ENCODE data around the gene TNKS1BP1. TPM values are rescaled to one million over a fixed set of nuclear protein-coding genes. Genes with fewer than 3 reads are reported as not detected.

The TNKS1BP1 gene
- total RNA-seq, 4 donors from 2014 or later = 119 to 162 (median 137) TPM

DNA sequence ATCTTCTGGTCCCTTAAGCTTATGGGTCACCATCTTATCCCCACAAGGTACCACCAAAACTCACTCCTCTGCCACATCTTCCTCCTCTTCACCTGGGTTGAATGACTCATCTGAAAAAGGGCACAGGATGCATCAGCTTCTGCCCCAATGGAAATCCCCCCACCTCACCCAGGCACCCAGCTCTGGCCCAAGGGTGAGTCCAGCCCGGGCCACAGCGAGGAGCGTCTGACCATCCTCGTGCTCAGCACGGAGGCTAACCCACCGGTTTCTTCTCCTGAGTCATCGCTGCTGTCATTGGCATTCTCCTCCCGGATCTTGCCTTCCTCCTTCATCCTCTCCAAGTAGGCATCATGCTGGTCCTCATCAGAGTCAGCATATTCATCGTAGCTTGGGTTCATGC lies 5.3 kb upstream of the TNKS1BP1 start:
- DNase-seq (ENCODE audit: low spot score) (no peak), ATAC-seq (ENCODE audit: low FRiP score) (no peak)
- TF ChIP-seq, protein P1, sequence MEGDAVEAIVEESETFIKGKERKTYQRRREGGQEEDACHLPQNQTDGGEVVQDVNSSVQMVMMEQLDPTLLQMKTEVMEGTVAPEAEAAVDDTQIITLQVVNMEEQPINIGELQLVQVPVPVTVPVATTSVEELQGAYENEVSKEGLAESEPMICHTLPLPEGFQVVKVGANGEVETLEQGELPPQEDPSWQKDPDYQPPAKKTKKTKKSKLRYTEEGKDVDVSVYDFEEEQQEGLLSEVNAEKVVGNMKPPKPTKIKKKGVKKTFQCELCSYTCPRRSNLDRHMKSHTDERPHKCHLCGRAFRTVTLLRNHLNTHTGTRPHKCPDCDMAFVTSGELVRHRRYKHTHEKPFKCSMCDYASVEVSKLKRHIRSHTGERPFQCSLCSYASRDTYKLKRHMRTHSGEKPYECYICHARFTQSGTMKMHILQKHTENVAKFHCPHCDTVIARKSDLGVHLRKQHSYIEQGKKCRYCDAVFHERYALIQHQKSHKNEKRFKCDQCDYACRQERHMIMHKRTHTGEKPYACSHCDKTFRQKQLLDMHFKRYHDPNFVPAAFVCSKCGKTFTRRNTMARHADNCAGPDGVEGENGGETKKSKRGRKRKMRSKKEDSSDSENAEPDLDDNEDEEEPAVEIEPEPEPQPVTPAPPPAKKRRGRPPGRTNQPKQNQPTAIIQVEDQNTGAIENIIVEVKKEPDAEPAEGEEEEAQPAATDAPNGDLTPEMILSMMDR (IDR thresholded peaks at IDR 0.05) = no peak

DNA sequence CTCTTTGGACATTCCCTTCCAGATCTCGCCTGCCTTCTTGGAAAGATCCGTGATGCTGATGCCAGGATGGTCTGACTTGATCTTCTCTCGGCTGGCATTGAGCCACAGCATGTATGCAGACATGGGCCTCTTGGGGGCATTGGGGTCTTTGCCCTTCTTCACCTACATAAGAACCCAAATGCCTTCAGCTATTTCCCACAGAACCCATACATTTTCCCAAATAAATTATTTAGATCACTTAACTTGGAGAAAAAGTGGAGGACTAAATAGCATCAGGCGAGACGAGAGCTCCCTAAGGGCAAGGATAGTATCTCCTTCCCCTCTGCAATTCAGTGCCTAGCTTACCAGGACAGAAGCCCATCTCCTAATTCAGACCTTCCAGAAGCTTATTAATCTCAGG lies 3.0 kb upstream of the TNKS1BP1 start:
- DNase-seq (ENCODE audit: low spot score) (no peak), ATAC-seq (ENCODE audit: low FRiP score) (no peak)
- TF ChIP-seq, protein P1 (IDR thresholded peaks at IDR 0.05) = no peak

DNA sequence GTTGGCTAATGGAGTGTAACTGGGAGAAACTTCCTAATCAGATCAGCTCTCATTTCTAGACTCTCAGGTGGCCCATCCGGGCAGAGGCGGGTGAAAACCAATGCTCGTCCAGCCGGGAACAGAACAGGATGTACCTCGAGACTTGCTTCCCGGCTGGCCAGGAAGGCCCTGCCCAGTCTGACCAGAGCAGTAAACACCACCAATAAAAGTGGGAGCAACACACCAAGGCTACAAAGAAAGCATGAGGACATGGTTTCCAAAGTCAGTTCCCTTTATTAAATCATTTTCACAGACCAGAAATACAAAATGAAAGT lies 940 bp upstream of the TNKS1BP1 start:
- DNase-seq (ENCODE audit: low spot score) = no peak
- TF ChIP-seq, protein P1 (IDR thresholded peaks at IDR 0.05) = no peak
- peak; percentile 56 for ATAC-seq (ENCODE audit: low FRiP score)

DNA sequence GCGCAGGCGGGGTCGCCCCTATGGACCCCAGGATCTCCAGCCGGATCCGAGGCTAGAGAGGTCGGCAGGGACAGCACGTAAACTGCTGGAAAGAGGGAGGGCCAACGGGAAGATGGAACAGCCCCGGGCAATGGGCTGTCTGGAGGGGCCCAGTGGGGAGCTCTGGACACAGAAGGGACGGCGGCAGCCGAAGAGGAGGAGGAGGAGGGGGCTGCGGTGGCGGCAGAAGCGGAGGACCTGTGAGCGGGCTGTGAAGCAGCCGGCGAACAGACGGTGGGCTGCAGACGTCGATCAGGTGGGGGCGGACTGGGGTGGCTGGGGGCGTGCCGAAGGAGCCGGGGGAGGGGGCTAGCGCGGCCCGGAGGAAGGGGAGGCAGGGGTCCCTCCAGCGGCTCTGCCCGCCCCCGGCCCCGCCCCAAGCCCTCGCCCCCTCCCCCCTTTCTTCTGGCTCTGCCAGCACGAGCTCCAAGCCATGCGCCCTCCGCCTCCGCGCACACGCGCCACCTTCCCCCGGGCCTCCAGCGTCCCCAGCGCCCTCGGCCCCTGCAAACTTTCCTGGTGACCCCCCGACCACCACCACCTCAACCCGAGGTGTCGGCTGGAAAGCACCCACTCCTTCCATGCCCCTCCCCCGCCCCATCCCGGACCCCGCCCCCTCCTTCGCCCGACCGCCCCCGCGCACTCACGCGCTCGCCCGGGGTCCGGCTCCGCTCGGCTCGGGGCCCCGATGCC lies 432 bp downstream of the TNKS1BP1 start:
- TF ChIP-seq, protein P1 (IDR thresholded peaks at IDR 0.05) = no peak
- ATAC-seq (ENCODE audit: low FRiP score) (peak; percentile 0), DNase-seq (ENCODE audit: low spot score) (no peak)

DNA sequence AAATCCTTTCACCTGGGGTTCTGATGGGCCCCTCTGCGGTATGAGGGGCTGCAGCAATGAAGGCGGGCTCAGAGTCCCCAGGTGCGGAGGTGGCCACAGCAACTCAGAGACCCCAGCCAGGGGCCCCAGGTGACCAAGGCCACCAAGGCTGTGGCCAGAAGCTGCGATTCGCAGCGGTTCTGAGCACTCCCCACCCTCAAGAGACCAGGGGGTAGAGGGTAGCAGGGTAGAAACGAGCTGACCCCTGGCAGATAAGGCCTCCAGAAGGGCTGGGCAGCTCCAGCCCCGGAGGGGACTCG lies 948 bp downstream of the TNKS1BP1 start:
- ATAC-seq (ENCODE audit: low FRiP score) (no peak), DNase-seq (ENCODE audit: low spot score) (no peak)
- TF ChIP-seq, protein P1 (IDR thresholded peaks at IDR 0.05) = no peak

DNA sequence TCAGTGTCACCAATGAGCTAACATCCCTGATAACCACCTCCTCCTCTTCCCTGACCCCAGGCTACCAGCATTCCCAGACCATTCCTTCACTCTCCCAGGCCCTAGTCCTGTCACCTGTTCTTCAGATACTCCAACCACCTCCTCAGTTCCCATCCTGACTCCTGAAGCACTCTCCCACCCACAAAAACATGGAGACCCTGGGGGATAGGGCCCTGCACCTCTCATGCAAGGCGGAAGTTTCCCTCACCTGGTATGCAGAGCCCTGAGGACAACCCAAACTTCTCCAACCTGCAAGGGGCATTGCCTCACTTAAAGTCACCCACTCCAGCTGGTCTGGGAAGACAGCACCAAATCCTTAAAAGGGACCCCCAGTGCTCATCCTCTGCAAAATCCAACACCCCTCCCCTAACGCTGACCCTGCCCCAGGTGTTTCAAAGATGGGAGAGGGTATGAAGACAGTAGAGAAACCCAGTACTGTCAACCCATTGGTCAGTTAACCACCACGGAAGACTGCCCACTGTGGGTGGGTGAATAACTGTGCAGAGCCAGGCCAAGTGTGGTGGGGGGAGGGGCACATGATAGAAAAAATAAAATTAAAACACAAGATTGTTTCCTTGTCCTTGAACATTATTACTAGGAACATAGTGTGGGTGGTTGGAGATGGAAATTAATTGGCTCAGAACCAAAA lies 1.4 kb downstream of the TNKS1BP1 start:
- ATAC-seq (ENCODE audit: low FRiP score) (no peak), DNase-seq (ENCODE audit: low spot score) (no peak)
- TF ChIP-seq, protein P1 (IDR thresholded peaks at IDR 0.05) = no peak

Data from omental fat pad (tissue), 4 donors.